Stimulated activated CD8-positive, alpha-beta memory T cell treated with anti-CD3 and anti-CD28 coated beads, Interleukin-12 subunit alpha, Interleukin-12 subunit beta, amount 100 ng/mL, for 4 hours (primary cell): ENCODE results near the gene MBD2.
"Not testable (repeated sequence)": the region's sequence is repeated elsewhere in the genome, so short reads cannot be mapped to it uniquely, and the experiment has no call there.

Source experiments
- DNase-seq: peaks from one replicate; pipeline ENCODE4 v3.0.0-alpha.2; 2020; ENCODE audit warnings: low read depth

The MBD2 gene, protein sequence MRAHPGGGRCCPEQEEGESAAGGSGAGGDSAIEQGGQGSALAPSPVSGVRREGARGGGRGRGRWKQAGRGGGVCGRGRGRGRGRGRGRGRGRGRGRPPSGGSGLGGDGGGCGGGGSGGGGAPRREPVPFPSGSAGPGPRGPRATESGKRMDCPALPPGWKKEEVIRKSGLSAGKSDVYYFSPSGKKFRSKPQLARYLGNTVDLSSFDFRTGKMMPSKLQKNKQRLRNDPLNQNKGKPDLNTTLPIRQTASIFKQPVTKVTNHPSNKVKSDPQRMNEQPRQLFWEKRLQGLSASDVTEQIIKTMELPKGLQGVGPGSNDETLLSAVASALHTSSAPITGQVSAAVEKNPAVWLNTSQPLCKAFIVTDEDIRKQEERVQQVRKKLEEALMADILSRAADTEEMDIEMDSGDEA

GRCh38 chr18:54224379-54225014 is at the start of gene MBD2:
Gene MBD2 (minus strand): TSS chr18:54224669. CDS start chr18:54224559, 110 bp downstream.
- DNase-seq, result peak; percentile 91

- no peak for DNase-seq
These were observed 45.7 kb upstream of the MBD2 start for GRCh38 chr18:54269893-54270844.

DNA sequence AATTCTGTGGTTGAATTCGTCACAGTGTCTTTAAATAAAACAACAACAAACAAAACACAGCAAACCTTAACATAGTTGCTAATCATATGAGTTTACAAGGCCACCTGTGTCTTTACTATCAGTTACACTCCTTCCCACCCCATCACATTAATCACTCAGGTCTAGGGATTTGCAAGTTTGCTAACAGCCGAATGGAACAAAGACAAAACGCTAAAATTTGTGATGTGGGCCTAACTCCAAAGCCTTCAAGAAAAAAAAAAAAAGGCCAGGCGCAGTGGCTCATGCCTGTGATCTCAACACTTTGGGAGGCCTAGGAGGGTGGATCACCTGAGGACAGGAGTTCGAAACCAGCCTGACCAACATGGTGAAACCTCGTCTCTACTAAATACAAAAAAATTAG is 44.3 kb upstream of the MBD2 start:
- no peak for DNase-seq

GRCh38 chr18:54267701-54268100 is 43.2 kb upstream of the MBD2 start:
- DNase-seq, result no peak

DNA sequence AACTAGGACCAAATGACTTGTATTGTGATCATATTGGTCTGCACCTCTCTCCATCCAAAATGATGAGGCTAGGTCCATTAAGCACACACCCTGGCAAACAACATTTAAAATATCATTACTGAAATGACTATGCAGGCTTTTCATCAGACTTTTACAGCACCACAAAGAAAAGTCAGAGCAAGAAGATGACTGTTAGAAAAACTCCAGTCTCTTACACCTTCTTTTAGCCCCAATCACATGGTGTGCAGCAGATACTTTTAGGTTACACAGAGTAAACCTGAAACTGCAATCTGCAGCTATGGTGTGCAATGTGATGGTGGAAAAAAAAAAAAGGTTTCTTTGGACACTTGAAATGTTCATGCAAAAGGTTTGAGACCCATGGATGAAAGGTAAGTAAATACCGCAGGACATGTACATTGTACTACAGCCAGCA is 39.5 kb upstream of the MBD2 start:
- DNase-seq, result no peak

DNA sequence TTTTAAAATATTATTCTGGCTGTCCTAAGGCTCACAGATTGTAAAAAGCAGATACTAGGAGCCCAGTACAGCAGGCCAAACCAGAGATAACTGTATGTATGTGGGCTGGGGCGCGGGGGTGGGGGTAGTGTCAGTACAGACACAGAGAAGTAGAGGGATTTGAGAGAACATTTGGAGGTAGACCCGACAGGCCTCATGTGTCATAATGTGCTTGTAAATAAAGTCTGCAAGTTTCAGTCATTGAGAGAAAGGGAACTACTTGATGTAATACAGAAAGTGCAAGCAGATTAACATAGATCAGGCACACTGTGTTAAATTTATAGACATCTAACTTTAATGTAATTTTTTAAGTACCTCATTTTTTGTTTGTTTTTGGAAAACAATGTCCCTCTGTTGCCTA is 37.4 kb upstream of the MBD2 start:
- DNase-seq, result no peak

- DNase-seq, result no peak
These were observed 36.1 kb upstream of the MBD2 start for GRCh38 chr18:54260396-54261072.

DNA sequence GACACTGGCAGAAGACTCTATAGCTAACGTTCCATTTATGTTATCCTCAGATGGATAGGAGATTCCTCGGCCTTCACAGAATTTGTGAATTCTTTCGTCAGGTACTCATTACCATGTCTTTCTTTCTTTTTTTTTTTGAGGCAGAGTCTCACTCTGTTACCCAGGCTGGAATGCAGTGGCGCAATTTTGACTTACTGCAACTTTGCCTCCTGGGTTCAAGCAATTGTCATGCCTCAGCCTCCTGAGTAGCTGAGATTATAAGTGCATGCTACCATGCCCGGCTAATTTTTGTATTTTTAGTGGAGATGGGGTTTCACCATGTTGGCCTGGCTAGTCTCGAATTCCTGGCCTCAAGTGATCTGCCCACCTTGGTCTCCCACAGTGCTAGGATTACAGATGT is 33.3 kb upstream of the MBD2 start:
- not testable (repeated sequence) for DNase-seq

DNA sequence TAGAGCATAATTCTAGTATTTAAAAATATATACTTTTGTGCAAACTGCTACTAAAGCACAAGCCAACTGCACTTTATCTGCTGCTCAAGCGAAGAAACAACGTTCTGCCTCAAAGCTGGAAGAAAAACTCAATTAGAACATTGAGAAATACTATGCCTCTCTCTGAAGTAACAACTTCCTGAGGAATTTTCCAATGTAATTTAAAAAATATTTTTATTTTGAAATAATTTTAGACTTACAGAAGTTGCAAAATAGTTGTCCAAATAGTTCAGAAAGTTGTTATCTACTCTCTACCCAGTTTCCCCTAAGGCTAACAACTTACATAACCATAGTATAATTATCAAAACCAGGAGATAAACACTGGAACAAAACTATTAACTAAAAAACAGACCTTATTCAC is 32.5 kb upstream of the MBD2 start:
- DNase-seq, result no peak

- DNase-seq, result no peak
These were observed 30.7 kb upstream of the MBD2 start for GRCh38 chr18:54255141-54255540.

DNA sequence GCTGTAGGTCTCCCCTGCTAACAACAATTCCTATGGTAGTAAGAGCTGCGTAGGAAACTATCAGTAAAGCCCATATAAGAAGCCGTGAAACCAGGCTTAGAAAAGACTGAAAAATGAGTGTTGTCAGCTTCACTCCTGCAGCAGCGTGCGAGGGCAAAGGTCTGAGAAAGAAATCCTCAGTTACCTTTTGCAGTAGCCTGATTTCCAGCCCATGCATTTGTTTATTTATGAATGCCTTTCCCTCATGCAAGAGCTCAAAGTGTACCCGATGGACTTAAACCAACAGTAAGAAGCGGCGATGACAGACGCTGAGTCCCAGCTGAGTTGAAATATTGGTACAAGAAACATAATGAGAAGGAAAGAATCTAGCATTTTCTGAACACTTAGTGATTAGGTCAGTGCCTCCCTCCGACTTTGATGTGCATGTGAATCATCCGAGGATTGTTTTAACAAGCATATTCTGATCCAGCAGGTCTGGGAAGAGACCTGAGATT is 29.8 kb upstream of the MBD2 start:
- no peak for DNase-seq

DNA sequence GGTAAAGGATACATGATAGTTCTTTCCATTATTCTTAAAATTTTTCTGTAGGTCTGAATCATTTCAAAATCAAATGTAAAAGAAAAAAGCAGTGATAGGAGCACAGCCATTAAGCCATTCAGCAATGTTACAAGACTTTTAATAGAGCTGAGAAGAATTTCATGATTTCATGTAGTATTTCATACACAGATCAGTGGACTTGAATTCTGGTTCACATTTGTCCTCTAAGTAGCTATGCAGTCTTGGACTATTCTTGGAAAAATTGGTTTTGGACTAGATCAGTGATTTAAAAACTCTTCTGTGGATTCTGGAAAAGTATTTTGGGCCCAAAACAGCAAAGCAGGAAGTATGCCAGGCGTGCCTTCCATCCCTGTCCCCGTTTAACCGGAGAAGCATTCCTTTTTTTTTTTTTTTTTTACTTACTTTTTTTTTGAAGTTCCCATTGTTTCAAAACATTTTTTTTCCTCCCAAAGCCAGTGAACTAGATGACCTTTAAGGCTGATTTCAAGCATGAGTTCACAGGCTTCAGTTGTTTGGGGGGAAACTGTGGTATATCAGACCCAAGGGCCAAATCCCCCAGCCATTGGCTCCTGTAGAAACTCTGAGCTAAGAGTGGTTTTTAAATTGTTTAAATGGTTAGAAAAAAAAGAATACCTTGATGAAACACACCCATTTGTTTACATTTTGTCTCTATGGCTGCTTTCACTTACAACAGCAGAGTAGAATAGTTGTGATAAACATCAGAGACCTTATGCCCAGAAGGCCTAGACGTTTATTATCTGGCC is 27.3 kb upstream of the MBD2 start:
- no peak for DNase-seq

DNA sequence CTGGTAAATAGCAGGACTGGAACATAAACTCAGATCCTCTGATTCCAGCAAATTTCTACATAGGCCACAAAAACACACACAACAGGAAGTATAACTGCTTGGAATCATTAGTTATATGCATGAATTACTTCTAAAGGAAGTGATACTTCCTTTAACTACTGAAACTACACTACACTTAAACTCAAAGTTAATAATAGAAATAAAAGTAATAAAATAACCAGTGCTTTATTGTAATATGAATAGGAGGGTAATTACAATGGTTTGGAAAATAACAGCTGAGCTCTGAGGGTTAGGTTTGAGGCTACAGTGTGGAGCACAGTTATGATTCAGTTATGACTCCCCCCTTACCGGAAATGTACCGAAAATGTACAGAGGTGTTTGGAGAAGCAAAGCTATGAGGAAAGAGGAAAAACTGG is 26.4 kb upstream of the MBD2 start:
- DNase-seq, result no peak

DNA sequence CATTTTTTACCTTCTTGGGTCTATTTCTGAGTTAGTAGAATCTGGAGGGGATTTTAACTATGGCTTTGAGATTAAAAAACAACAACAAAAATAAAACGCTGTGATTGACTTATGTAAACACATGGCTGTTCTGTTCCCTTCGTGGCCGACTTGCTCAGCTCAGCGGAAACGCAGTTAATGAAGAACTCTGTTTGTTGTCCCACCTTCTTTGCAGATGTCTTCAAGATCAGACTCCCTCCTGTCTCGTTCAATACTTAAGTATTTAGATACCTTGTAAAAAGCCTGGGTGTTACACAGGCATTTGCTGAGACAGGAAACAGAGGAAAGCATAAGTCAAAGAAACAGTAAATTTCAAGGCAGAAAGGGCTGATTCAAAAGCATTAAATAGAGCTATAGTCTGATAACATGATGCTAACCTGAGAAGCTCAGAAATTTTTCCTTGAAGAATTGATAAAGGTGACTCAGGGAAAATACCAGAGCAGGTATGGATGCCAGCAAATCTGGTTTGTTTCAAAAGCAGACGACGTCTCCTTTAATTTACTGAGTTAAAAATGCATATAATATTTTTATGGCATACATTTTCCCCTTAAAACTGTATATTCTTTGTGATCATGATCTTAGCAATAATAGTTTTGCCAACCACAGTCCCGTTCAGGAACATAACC is 23.2 kb upstream of the MBD2 start:
- DNase-seq, result no peak

DNA sequence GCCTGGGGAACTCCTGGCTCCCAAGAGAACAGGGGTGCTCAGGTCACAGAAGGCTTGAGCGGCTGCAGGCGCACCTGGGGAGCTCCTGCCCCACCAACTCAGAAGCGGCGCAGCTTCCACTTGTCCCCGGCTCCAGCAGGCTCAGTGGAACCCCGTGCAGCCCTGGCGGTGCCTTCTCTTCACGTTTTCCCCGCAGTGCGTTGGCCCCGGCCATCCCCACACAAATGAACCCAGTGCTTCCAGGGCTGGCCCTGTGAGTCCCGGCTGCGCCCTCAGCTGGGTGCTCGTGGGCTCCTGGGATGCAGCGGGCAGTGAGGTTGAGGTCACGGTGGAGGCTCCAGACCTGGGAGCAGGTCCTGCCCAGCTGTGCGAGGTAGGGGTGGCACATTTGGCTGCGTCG is 17.9 kb upstream of the MBD2 start:
- DNase-seq, result no peak

- DNase-seq, result no peak
These were observed 17.0 kb upstream of the MBD2 start for GRCh38 chr18:54241483-54241882.

GRCh38 chr18:54240629-54241107 is 16.2 kb upstream of the MBD2 start:
- DNase-seq, result no peak

DNA sequence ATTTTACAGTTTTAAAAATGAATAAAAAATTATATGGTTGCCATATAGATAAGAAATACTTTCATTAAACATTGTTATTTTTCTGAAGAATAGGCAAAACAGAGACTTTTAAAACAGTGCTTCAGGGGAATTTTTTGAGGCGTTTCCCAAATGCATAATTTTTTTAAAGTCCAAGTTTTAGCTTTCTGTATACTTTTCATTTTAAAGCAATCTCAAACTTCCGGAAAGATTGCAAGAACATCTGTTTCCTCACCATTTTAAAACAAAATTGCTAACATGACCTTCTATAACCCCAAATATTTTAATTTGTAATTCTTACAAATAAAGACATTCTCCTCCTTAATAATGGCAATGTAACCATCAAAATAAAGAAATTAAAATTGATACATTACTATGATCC is 15.1 kb upstream of the MBD2 start:
- DNase-seq, result no peak

GRCh38 chr18:54239091-54239490 is 14.6 kb upstream of the MBD2 start:
- DNase-seq, result no peak
